Adipose tissue (tissue), 3 donors: Measurements from ENCODE around the gene FBXL13. TPM values are rescaled to one million over a fixed set of nuclear protein-coding genes. Genes with fewer than 3 reads are reported as not detected.
"Not testable (repeated sequence)": the region's sequence is repeated elsewhere in the genome, so short reads cannot be mapped to it uniquely, and the experiment has no call there.

ENCODE experiments used
- H3K27ac ChIP-seq: one replicate; pipeline ENCODE4 v1.5.1; 2013; ENCODE audit warnings: low read depth, low read length
- WGBS, 3 donors: extraction: QIAGEN DNeasy Blood & Tissue Kit; methylation state at CpG; one replicate each; pipeline ENCODE4 v1.1.7; 2013; 5-methylcytosine and 5-hydroxymethylcytosine counted together
- polyA plus RNA-seq, 3 donors: library from polyadenylated mRNA; stranded (reverse); fragments of 200-250 nt; gene quantifications; one replicate each; pipeline ENCODE4 v1.2.3, GENCODE V29; 2013
- donor health status: healthy with polysubstance abuse.
- donor health status: Bipolar disorder and iron deficiency.
- donor health status: healthy.

FBXL13 gene
- polyA plus RNA-seq, 3 donors = 0.38 to 0.59 (median 0.56) TPM

DNA sequence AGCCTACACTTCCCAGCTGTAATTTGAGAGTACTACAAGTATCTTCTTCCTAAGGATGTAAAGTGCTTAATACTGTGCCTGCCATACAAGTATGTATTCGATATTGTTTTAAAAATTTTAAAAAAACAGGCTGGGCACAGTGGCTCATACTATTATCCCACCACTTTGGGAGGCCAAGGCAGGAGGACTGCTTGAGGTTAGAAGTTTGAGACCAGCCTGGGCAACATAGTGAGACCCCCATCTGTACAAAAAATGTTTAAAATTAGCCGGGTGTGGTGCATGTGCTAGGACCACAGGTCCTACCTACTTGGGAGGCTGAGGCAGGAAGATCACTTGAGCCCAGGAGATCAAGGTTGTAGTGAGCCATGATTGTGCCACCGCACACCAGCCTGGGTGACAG lies 8.6 kb upstream of the FBXL13 start:
- no peak overlapping the region for H3K27ac ChIP-seq
- WGBS, 3 donors = 84 to 97% (median 95%) methylated on average over 3 of the region's 3 CpGs

DNA sequence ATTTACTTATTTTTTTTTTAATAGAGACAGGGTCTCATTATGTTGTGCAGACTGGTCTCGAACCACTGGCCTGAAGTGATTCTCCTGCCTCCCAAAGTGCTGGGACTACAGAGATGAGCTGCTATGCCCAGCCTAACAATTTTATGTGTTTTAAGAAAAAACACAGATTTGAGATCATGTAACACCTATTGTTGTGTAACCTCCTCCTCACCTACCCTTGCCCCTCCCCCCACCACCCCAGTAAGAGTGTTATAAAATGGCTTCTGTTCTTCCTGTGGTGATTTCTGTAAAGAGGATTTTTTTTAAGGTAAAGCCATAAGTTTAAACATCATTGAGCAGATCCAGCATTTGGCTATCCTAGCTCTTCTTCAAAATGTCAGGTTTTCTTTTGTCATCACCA lies 7.9 kb upstream of the FBXL13 start:
- WGBS, 3 donors = 97 to 100% (median 100%) methylated on average over 1 of the region's 1 CpG
- no peak overlapping the region for H3K27ac ChIP-seq

DNA sequence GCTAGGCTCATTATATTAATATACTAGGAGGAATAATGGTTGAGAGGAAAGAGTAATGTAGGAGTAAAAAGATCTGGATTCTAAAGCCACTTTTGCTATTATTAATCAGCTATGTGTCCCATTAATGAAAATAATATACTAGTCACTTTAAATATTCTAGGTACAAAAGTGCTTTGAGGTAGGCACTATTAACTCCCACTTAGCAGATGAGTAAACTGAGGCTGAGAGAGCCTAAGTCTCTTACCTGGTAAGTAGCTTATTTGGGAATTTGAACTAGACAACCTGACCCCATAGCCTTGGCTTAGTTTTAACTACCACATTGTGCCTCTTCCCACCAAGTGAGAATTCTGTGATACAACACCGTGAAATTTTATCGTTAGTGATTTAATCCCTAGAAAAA lies 6.3 kb upstream of the FBXL13 start:
- WGBS, 3 donors = 93 to 98% (median 97%) methylated on average over 2 of the region's 2 CpGs
- no peak overlapping the region for H3K27ac ChIP-seq

DNA sequence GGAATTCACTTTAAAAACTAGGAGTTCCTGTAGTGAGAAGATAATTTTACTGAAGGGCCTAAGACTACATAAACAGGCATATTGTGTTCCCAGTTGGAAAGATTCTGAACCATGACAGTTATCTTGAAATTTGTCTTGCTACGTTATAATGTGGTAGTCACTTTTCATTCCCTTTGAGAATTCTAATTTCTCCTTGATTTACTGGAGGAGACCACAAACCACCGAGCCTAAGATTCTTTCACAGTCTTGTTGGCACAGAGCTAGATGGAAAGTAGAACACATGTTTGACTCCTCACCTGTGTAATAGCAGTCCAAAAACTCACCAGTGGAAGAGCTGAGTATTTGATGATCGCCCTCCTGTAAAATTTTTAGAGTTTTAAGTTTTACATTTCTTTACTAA lies 5.2 kb upstream of the FBXL13 start:
- 80 to 89% (median 84%) methylated on average over 3 of the region's 3 CpGs for WGBS, 3 donors
- no peak overlapping the region for H3K27ac ChIP-seq

DNA sequence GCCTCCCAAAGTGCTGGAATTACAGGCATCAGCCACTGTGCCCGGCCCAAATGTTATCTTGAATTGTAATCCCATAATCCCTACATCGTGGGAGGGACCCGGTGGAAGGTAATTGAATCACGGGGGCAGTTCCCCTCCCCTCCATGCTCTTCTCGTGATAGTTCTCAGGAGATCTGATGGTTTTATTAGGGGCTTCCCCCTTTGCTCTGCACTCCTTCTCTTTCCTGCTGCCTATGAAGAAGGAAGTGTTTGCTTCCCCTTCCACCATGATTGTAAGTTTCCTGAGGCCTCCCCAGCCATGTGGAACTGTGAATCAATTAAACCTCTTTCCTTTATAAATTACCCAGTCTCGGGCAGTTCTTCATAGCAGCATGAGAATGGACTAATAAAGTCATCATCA lies 3.6 kb upstream of the FBXL13 start:
- not testable (repeated sequence) for H3K27ac ChIP-seq
- 67 to 87% (median 73%) methylated on average over 6 of the region's 6 CpGs for WGBS, 3 donors

DNA sequence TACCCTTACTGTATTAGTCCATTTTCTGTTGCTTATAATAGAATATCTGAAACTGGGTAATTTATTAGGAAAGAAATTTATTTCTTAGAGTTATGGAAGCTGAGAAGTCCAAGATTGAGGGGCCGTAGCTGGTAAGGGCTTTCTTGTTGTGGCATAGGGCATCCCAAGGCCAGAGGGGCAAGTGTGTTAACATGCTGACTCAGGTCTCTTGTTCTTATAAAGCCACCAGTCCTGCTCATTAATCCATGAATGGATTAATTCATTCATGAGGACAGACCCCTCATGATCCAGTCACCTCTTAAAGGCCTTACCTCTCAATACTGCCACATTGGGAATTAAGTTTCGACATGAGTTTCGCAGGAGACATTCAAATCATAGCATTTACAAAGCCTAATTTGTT lies 2.7 kb upstream of the FBXL13 start:
- H3K27ac ChIP-seq = no peak overlapping the region
- WGBS, 3 donors = 95 to 98% (median 98%) methylated on average over 3 of the region's 3 CpGs

DNA sequence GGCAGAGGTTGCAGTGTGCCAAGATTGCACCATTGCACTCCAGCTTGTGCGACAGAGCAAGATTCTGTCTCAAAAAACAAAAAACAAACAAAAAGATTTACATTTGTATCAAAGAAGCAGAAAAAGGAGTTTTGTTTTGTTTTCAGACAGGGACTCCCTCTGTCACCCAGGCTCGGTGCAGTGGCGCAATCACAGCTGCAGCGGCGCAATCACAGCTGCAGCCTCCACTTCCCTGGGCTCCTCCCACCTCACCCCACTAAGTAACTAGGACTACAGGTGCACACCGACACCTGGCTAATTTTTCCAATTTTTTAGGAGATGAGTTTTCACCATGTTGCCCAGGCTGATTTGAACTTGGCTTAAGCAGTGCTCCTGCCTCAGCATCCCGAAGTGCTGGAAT lies 2.2 kb upstream of the FBXL13 start:
- no peak overlapping the region for H3K27ac ChIP-seq
- 70 to 95% (median 75%) methylated on average over 7 of the region's 7 CpGs for WGBS, 3 donors

DNA sequence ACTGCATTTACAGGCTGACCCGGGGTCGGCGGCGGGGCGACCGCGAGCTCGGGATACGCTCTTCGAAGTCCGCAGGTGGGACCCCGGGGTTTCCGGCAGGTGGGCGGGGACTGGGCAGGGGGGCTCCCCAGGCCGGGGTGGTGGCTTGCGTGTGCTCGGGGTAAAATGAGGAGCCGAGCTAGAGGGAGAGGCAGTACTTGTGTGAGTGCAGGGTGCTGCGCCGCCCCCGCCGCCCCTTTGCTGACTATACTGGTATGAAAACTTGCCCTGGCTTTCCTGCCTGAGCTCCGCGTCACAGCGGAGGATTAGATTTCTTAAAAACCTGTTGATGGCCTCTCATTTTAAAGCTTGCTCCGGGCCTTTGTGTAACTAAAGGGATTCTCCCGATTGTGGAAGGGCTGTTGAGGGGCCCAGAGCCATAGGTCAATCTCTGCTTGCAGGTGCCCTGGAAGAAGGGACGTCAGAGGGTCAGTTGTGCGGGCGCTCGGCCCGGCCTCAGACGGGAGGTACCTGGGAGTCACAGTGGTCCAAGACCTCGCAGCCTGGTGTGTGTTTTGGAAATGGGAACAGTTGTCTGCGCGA lies 832 bp upstream of the FBXL13 start:
- 1 to 7% (median 2%) methylated on average over 36 of the region's 36 CpGs for WGBS, 3 donors
- no peak overlapping the region for H3K27ac ChIP-seq

DNA sequence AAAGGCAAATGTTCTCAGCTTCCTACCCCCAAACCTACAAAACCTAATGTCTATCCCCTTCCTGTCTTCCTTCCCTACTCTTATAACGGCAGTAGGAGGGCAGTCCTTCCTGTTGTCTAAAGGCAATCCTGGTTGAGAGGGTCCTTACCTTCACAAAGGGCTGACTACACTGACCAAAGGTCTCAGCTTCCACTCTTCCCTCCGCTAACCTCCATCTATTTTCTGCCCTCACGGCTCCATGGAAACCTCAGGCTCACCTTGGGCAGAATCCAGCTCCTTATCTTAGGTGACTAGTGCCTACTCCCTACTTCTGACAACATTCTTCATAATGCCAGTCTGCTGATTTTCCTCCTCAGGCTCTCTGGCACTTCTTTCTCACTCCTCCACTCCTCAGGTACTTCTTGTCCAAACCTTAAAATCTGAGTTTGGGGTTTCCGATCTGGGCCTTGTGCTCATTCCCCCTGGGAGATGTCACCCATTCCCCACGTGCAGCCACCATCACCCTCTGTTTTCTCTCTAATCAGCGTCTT lies 542 bp downstream of the FBXL13 start:
- H3K27ac ChIP-seq = no peak overlapping the region
- 8 to 19% (median 14%) methylated on average over 6 of the region's 6 CpGs for WGBS, 3 donors

DNA sequence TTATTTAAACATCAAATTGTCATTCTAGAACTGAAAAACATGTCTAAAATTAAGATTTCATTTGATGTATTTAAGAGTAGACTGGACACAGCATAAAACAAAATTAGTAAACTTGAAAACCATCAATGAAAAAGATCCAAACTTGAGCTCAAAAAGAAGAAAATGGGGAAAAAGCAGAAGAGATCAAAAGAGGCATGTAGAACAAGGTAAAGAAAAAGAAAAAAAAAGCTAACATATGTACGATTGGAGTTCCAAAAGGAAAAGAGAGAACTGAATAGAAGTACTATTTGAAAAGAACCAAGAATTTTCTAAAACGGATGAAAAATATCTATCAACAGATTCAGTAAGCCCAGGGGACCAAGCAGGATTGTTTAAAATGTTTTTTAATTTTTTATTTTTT lies 3.6 kb downstream of the FBXL13 start:
- 78 to 90% (median 81%) methylated on average over 2 of the region's 2 CpGs for WGBS, 3 donors
- no peak overlapping the region for H3K27ac ChIP-seq

DNA sequence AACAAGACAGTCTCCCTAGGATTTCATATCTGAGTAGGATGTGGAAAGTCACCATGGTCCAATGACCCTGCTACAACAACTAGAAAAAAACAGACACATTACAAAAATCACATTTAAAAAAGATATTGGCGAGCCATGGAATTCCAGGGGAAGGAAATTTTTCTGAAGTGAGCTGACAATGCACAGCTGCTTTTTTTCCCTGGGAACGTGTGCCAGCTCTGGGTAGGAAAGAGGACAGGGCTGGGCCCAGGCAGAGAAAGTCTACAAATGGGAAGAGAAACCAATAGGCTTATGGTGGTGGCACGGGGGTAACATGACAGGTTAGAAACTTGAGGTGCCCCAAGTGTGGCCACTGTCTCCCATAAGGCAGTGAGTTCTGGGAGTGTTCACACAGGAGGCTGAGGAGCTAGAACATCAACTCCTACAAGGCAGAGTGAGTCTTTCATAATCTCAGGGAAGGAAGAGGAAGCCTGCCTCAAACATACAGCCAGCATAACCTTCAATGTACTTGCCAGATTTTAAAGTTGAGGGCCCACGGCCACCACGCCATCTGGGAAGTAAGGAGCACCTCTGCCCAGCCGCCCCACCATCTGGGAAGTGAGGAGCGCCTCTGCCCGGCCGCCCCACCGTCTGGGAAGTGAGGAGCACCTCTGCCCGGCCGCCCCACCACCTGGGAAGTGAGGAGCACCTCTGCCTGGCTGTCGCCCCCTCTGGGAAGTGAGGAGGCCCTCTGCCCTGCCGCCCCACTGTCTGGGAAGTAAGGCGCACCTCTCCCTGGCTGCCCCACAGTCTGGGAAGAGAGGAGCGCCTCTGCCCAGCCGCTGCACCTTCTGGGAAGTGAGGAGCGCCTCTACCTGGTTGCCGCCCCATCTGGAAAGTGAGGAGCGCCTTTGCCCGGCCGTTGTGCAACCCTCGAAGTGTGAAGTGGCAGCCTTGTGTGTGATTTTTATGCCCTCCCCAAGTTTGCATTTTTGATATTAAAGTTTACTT lies 5.9 kb downstream of the FBXL13 start:
- whole genome bisulfite sequencing, 3 donors = 84 to 94% (median 92%) methylated on average over 22 to 23 of the region's 23 CpGs
- no peak overlapping the region for H3K27ac ChIP-seq

DNA sequence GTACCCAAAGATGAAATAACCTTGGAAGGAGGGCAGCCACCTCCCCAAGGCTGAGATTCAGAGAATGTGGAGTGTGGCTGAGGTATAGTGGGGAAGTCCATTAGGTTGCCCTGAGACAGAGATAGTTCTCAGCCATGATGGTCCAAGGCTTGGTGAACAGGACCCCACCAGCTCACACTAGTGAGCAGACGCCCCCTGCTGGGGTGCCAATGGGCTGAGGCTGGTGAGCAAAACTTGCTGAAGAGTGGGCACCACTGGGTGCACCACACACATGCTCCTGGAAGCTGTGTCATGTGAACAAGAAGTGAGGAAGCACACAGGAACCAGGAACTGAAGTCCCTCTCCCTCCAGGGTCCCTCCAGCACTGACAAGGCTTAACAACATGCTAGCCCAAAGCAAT lies 8.9 kb downstream of the FBXL13 start:
- 29 to 44% (median 37%) methylated on average over 1 of the region's 1 CpG for WGBS, 3 donors
- no peak overlapping the region for H3K27ac ChIP-seq

DNA sequence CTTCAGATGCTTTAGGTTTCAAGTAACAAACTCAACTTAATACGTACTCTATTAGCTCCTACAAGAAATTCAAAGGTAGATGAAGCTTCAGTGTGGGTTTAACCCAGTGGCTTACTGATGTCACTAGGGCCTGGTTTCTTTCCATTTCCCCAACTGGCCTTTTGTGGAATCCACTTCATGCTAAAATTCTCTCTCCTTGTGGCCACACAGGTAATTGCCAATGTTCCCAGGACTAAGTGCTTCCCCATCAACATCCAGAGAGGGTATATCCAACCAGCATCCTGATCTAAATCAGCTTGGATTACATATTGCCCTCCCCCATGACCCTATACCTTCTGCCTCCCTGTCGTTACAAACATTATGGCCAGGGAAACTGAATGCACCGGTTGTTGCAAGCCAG lies 10.7 kb downstream of the FBXL13 start:
- no peak overlapping the region for H3K27ac ChIP-seq
- WGBS, 3 donors = 87 to 92% (median 90%) methylated on average over 3 of the region's 3 CpGs

DNA sequence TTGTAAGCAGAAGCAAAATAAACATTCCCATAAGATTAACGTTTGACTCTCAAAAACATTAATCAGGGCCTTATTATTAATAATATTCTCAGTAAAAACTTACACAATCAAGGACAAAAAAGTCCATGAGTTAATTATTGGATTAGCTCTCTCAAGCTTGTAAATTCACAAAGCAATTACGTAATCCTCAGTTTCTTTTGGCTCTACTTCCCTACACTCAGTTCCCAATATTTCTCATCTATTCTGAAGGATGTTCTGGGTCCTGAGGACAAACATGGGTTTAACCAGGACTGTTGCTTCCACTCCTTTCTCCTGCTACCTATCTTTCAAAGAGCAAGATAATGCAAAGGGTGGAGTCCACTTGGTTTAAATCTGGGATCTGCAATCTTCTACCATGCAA lies 15.1 kb downstream of the FBXL13 start:
- 39 to 50% (median 47%) methylated on average over 2 of the region's 2 CpGs for WGBS, 3 donors
- no peak overlapping the region for H3K27ac ChIP-seq

DNA sequence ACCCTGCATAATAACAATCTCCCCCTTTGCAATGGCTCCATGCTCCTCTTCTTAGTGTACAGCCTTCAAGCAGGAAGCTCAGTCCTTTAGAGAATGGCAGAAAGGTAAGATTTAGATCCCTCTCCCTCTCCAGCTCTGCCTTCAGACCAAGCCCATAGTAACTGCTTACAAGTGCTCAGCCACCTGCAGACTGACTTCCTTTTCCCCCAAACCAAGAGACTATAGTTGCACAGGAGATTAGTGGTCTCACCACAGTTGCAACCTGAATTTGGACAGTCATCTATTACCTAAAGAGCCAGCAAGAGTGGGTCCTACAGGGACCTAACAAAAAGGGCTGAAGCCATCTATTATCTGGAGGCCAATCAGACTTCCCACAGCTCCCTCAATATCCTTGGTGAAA lies 16.5 kb downstream of the FBXL13 start:
- H3K27ac ChIP-seq = no peak overlapping the region

DNA sequence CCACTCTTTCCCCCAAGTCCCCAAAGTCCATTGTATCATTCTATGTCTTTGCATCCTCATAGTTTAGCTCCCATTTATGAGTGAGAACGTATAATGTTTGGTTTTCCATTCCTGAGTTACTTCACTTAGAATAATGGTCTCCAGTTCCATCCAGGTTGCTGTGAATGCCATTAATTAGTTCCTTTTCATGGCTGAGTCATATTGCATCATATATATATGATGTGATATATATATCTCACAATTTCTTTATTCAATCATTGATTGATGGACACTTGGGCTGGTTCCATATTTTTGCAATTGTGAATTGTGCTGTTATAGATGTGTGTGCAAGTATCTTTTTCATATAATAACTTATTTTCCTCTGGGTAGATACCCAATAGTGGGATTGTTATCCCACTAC lies 18.6 kb downstream of the FBXL13 start:
- H3K27ac ChIP-seq = not testable (repeated sequence)
- 84 to 94% (median 89%) methylated on average over 1 of the region's 1 CpG for WGBS, 3 donors

DNA sequence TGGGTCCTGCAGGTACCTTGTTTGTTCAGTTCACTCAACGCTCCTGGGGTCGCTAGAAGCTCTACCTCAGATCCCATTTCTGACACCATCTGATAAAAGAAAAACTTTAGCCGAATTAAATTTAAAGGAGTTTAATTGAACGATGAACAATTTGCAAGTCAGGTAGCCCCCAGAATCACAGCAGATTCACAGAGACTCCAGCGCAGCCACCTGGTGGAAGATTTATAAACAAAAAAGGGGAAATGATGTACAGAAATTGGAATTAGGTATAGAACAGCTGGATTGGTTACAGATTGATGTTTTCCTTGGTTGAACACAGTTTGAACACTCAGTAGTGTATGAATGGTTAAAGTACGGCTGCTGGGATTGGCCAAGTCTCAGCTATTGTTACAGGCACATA lies 23.1 kb downstream of the FBXL13 start:
- WGBS, 3 donors = 90 to 95% (median 93%) methylated on average over 6 of the region's 6 CpGs
- H3K27ac ChIP-seq = no peak overlapping the region

DNA sequence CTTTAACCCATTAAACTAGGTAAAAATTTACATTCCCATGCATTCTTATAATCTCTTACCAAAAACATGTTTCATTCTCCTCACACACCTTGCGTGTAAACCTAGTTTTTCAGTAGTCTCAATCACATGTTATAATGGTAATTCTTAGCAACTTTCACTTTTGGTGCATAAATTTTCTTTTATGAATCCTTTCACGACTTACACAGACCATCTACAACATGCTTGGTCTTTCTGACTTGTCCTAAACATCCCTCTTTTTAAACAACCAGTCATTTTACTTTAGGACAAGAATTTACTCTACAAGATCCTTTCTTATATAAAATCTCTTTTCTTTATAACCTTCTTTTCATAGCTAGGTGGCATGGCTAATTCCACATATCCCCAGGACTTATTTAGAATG lies 25.8 kb downstream of the FBXL13 start:
- WGBS, 3 donors = 92 to 94% (median 93%) methylated on average over 2 of the region's 2 CpGs
- no peak overlapping the region for H3K27ac ChIP-seq

DNA sequence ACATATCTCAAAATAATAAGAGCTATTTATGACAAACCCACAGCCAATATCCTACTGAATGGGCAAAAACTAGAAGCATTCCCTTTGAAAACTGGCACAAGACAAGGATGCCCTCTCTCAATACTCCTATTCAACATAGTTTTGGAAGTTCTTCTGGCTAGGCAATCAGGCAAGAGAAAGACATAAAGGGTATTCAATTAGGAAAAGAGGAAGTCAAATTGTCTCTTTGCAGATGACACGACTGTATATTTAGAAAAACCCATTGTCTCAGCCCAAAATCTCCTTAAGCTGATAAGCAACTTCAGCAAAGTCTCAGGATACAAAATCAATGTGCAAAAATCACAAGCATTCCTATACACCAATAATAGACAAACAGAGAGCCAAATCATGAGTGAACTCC lies 32.8 kb downstream of the FBXL13 start:
- WGBS, 3 donors = 77 to 85% (median 78%) methylated on average over 1 of the region's 1 CpG
- H3K27ac ChIP-seq = not testable (repeated sequence)
